GM12878 (cell line): ENCODE measurements around the gene ACER3. TPM values are rescaled to one million over a fixed set of nuclear protein-coding genes. Genes with fewer than 3 reads are reported as not detected.

ENCODE experiments used
- ATAC-seq: fragments of 200-7000 bp; cut with Tn5 transposase; 3 replicates; pipeline ENCODE4 v1.9.1; 2020; ENCODE audit warnings: mild to moderate bottlenecking, moderate library complexity
- BruUV-seq: library from RNA; stranded (reverse); fragments of 400-500 nt; replicated peaks from 2 replicates; lab custom pipeline; 2021; lab: Mats Ljungman, UMichigan
- CTCF ChIA-PET: fragments of 300-600 bp; sonication (Branson Sonifier 250); formaldehyde crosslinking; extraction: SDS; loops from one replicate; lab custom pipeline; 2021; ENCODE audit warnings: inconsistent platforms; lab: Yijun Ruan, JAX
- POLR2A ChIA-PET: fragments of 350-600 bp; formaldehyde crosslinking; extraction: SDS; loops from one replicate; lab custom pipeline; 2021; ENCODE audit warnings: inconsistent platforms; lab: Charles Lee
- RAD21 ChIA-PET: fragments of 300-600 bp; sonication (Branson Sonifier 250); formaldehyde crosslinking; loops from one replicate; lab custom pipeline; 2023; ENCODE audit warnings: antibody characterized with exemption; ENCODE audit not compliant: unreplicated experiment; lab: Charles Lee
- SMC1A ChIA-PET: fragments of 300-600 bp; sonication (Branson Sonifier 250); formaldehyde crosslinking; loops from one replicate; lab custom pipeline; 2023; ENCODE audit not compliant: unreplicated experiment, uncharacterized antibody; lab: Charles Lee
- DNase-seq: peaks from one replicate; pipeline ENCODE4 v3.0.0-alpha.2; 2011; ENCODE audit warnings: low read depth, low spot score
- FAIRE-seq: peaks from 3 replicates; lab custom pipeline; 2011; peaks lifted over from hg19 to GRCh38; lab: Jason Lieb, UNC
- H2AFZ ChIP-seq: 2 replicates; pipeline ENCODE4 v1.6.0; 2011; ENCODE audit warnings: low read depth, low read length, control low read depth; ENCODE audit not compliant: control insufficient read depth
- H3K27ac ChIP-seq: 2 replicates; pipeline ENCODE4 v1.5.1; 2011; ENCODE audit warnings: control low read depth; ENCODE audit not compliant: control insufficient read depth, insufficient read depth
- H3K27me3 ChIP-seq, 2 experiments: replicated peaks in 1 of 2; 2 replicates each; pipeline versions ENCODE4 v1.6.0 to v1.6.1; 2011; ENCODE audit warnings: low read length in 1 of 2; ENCODE audit not compliant: control insufficient read depth in 2 of 2, insufficient read depth in 2 of 2
- H3K36me3 ChIP-seq, 2 experiments: 2 replicates each; pipeline ENCODE4 v1.5.1; 2011; ENCODE audit warnings: low read length in 1 of 2; ENCODE audit not compliant: control insufficient read depth in 2 of 2, insufficient read depth in 2 of 2
- H3K4me1 ChIP-seq: 2 replicates; pipeline ENCODE4 v1.6.1; 2011; ENCODE audit warnings: mild to moderate bottlenecking, low read length, moderate library complexity, mixed read lengths; ENCODE audit not compliant: control insufficient read depth, insufficient read depth
- H3K4me2 ChIP-seq: 2 replicates; pipeline ENCODE4 v1.6.0; 2011; ENCODE audit warnings: control low read depth; ENCODE audit not compliant: control insufficient read depth, insufficient read depth
- H3K4me3 ChIP-seq: fragments of 200-600 bp; sonication (generic); 2 replicates; pipeline ENCODE4 v1.5.1; 2016
- H3K79me2 ChIP-seq: 2 replicates; pipeline ENCODE4 v1.6.0; 2011; ENCODE audit warnings: low read length; ENCODE audit not compliant: control insufficient read depth, insufficient read depth
- H3K9ac ChIP-seq: 2 replicates; pipeline ENCODE4 v1.8.0; 2011; ENCODE audit warnings: low read length, control low read depth, mixed read lengths; ENCODE audit not compliant: control insufficient read depth, insufficient read depth
- H3K9me3 ChIP-seq: replicated peaks from 3 replicates; pipeline ENCODE4 v1.5.1; 2011; ENCODE audit warnings: mild to moderate bottlenecking, low read length; ENCODE audit not compliant: control insufficient read depth, insufficient read depth
- H4K20me1 ChIP-seq: 2 replicates; pipeline ENCODE4 v1.6.0; 2011; ENCODE audit not compliant: control insufficient read depth, insufficient read depth
- KAT2A ChIP-seq: conservative IDR thresholded peaks from 2 replicates; pipeline ENCODE4 v1.6.1; 2011; ENCODE audit warnings: low read depth, low read length; ENCODE audit not compliant: control insufficient read depth
- WRNIP1 ChIP-seq: IDR thresholded peaks from 2 replicates; pipeline ENCODE4 v1.6.1; 2011; ENCODE audit warnings: low read depth, low read length, improper control_type of control experiment, borderline replicate concordance
- ZSCAN29 ChIP-seq: fragments of 450-650 bp; IDR thresholded peaks from 2 replicates; pipeline ENCODE4 v1.6.1; 2017; ENCODE audit warnings: mild to moderate bottlenecking, moderate library complexity
- WGBS: methylation state at CpG from one replicate; pipeline ENCODE4 v1.1.6; 2016; ENCODE audit warnings: low lambda C conversion rate; ENCODE audit not compliant: insufficient replicate concordance, insufficient coverage; ENCODE audit errors: missing lambda C conversion rate; 5-methylcytosine and 5-hydroxymethylcytosine counted together
- in situ Hi-C: fragments of 300-500 bp; cut with MboI; formaldehyde crosslinking; loops from 9 replicates; pipeline ENCODE4 v1.14.3; 2018; ENCODE audit warnings: mixed read lengths
- intact Hi-C: fragments of 100-400 bp; cut with micrococcal nuclease; formaldehyde crosslinking; loops from one replicate; pipeline ENCODE4 v1.14.2; 2022; ENCODE audit not compliant: unreplicated experiment
- polyA plus RNA-seq, 11 experiments: library from polyadenylated mRNA; depleted of rRNA in 4 of 11; unstranded in 6 of 11; stranded (reverse) in 5 of 11; fragments of >200 nt; fragmentation: Nextera tagmentation in 4 of 11; fragmentation: Illumina TruSeq in 1 of 11; extraction: Ambion mirVana in 4 of 11; extraction: Trizol in 1 of 11; gene quantifications; 1 replicate in 1 of 11; 2 replicates in 10 of 11; pipeline versions ENCODE4 v1.2.1 to v1.2.3, GENCODE V29; 2011 to 2016; ENCODE audit warnings: inconsistent platforms in 2 of 11, missing spikeins in 2 of 11, low read depth in 1 of 11
- total RNA-seq, 4 experiments: library from RNA; depleted of rRNA in 3 of 4; stranded (reverse); fragments of >200 nt in 3 of 4; fragmentation: Illumina TruSeq in 1 of 4; extraction: Trizol in 1 of 4; gene quantifications; 2 replicates each; pipeline versions ENCODE4 v1.2.1 to v1.2.3, GENCODE V29; 2013 to 2021
- TF ChIP-seq, protein P1 (sequence below): IDR thresholded peaks from 2 replicates; pipeline ENCODE4 v1.6.1; 2012; ENCODE audit warnings: low read depth, low read length, improper control_type of control experiment

The ACER3 gene
- total and polyA plus RNA-seq, 10 of the 15 experiments (the other 5 are each of a cell fraction or from before 2014, with no cell fraction given) = 2.8 to 17.4 (median 10.3) TPM

- ChIA-PET RAD21 (no interaction called here), POLR2A (no interaction called here), CTCF (interaction anchor here (0.8 kb wide), 1 partner anchor 15 kb away, joined by 3 read pairs; no protein-coding TSS in a partner anchor), SMC1A (no interaction called here)
- Histone ChIP-seq H3K27me3 (no peaks in the 10 kb centered on the region), H3K79me2 (no peaks in the 10 kb centered on the region), H3K27ac (no peak overlapping the region), H4K20me1 (no peaks in the 10 kb centered on the region), H3K36me3 (no peaks in the 10 kb centered on the region; a peak in 1 of 4 replicates), H2AFZ (no peak overlapping the region), H3K9me3 (no peaks in the 10 kb centered on the region), H3K4me3 (no peak overlapping the region), H3K9ac (no peak overlapping the region), H3K4me1 (no peaks in the 10 kb centered on the region), H3K4me2 (no peak overlapping the region)
- no TSS peak for BruUV-seq
- DNase-seq (no peak), ATAC-seq (no peak), FAIRE-seq (no peak)
- in situ Hi-C loops (no loop called here), intact Hi-C loops (no loop called here)
- 100% methylated on average over 1 of the region's 1 CpG for WGBS
- TF ChIP-seq, protein P1, sequence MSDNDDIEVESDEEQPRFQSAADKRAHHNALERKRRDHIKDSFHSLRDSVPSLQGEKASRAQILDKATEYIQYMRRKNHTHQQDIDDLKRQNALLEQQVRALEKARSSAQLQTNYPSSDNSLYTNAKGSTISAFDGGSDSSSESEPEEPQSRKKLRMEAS = no peak
- no peak for TF ChIP-seq WRNIP1
- TF ChIP-seq ZSCAN29 = no peak
These were observed 129.9 kb downstream of the ACER3 start for GRCh38 chr11:76990628-76991027.

GRCh38 chr11:76995081-76995576 is 134.4 kb downstream of the ACER3 start:
- no TSS peak for BruUV-seq
- CTCF ChIA-PET = interaction anchor here (0.9 kb wide), 1 partner anchor 75 kb away, joined by 3 read pairs; no protein-coding TSS in a partner anchor

More at GRCh38 chr11:76995081-76995576, 134.4 kb downstream of the ACER3 start:
- ChIA-PET RAD21 (no interaction called here), SMC1A (no interaction called here), POLR2A (no interaction called here)
- FAIRE-seq (no peak), DNase-seq (no peak), ATAC-seq (no peak)
- in situ Hi-C loops (no loop called here), intact Hi-C loops (no loop called here)
- H3K9ac ChIP-seq = no peak overlapping the region
- no peaks in the 10 kb centered on the region for H3K4me1 ChIP-seq
- TF ChIP-seq KAT2A = no peak
- H3K27me3 ChIP-seq = no peaks in the 10 kb centered on the region
- no peaks in the 10 kb centered on the region; a peak in 1 of 4 replicates for H3K36me3 ChIP-seq
- no peak overlapping the region for H3K27ac ChIP-seq
- no peaks in the 10 kb centered on the region for H3K79me2 ChIP-seq
- no peak overlapping the region for H3K4me2 ChIP-seq
- H3K4me3 ChIP-seq = no peak overlapping the region
- H2AFZ ChIP-seq = no peak overlapping the region
- H3K9me3 ChIP-seq = no peaks in the 10 kb centered on the region
- H4K20me1 ChIP-seq = no peaks in the 10 kb centered on the region
